Measurements from ENCODE around the gene MXD1. TPM values are rescaled to one million over a fixed set of nuclear protein-coding genes. Genes with fewer than 3 reads are reported as not detected.

The MXD1 gene
- total and polyA plus RNA-seq, 2 donors (not counting 3 experiments of a cell fraction or from before 2014, with no cell fraction given), result 6.7 to 10.6 TPM

- H3K9me1 ChIP-seq (replicated peaks; ENCODE audit: control insufficient read depth, extremely low read depth, insufficient read depth, low read length), result no peaks in the 10 kb centered on the region
- H3K27me3 ChIP-seq (ENCODE audit: control insufficient read depth in 2 of 2, insufficient read depth in 2 of 2, low read length in 2 of 2), result peaks cover 9 to 18% of the 10 kb centered on the region in 2 experiments
- no peak within 1 kb of the TSS for H2AFZ ChIP-seq (ENCODE audit: low read depth, low read length)
- H4K20me1 ChIP-seq (replicated peaks; ENCODE audit: control insufficient read depth, extremely low read depth, insufficient read depth, low read length), result no peaks in the 10 kb centered on the region
- dilution Hi-C loops (cut with MboI; ENCODE audit: extremely low pct_ligation_motif_present, low sequenced_read_pairs) (no loop called here), intact Hi-C loops (cut with micrococcal nuclease) (no loop called here)
- FAIRE-seq (no peak), DNase-seq (ENCODE audit: low read depth, low spot score) (no peak)
- H3K4me3 ChIP-seq (replicated peaks in 1 of 3; ENCODE audit: insufficient read depth in 1 of 3, low read depth in 1 of 3, low read length in 3 of 3), result no peak within 1 kb of the TSS
- ChIA-PET POLR2A (no interaction called here), CTCF (no interaction called here)
- BruUV-seq (replicated peaks), result no TSS peak
- no peak within 1 kb of the TSS for H3K9ac ChIP-seq (replicated peaks; ENCODE audit: extremely low read depth, insufficient read depth, low read length)
- H3K9me3 ChIP-seq (replicated peaks; ENCODE audit: control insufficient read depth, insufficient read depth, low read length), result no peaks in the 10 kb centered on the region
- H3K27ac ChIP-seq (ENCODE audit: insufficient read depth, low read depth, low read length), result no peak within 1 kb of the TSS
- no peak within 1 kb of the TSS for H3K4me2 ChIP-seq (ENCODE audit: insufficient read depth, low read length)
- TF ChIP-seq, protein P1, sequence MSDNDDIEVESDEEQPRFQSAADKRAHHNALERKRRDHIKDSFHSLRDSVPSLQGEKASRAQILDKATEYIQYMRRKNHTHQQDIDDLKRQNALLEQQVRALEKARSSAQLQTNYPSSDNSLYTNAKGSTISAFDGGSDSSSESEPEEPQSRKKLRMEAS (IDR thresholded peaks at IDR 0.05; ENCODE audit: insufficient read depth, insufficient read length), result no peak
- TF ChIP-seq CTCF (IDR thresholded peaks at IDR 0.05; ENCODE audit: extremely low read depth in 1 of 2, insufficient read depth in 1 of 2, low read depth in 1 of 2, low read length in 2 of 2) (no peak), MYC (IDR thresholded peaks at IDR 0.05; ENCODE audit: low read depth, low read length) (no peak), FOS (IDR thresholded peaks at IDR 0.05; ENCODE audit: borderline replicate concordance, insufficient read depth, low read length) (no peak), POLR2AphosphoS5 (IDR thresholded peaks at IDR 0.05; ENCODE audit: insufficient read depth, low read depth, low read length) (no peak), GATA2 (IDR thresholded peaks at IDR 0.05; ENCODE audit: insufficient read depth, insufficient read length, low read depth, low read length) (no peak), EZH2 (IDR thresholded peaks at IDR 0.05; ENCODE audit: borderline replicate concordance, low read depth, low read length, severe bottlenecking) (no peak), JUN (IDR thresholded peaks at IDR 0.05; ENCODE audit: borderline replicate concordance, insufficient read depth, insufficient read length, low read depth) (no peak), POLR2A (IDR thresholded peaks at IDR 0.05; ENCODE audit: low read depth, low read length) (no peak)
- H3K79me2 ChIP-seq (ENCODE audit: control insufficient read depth, insufficient read depth, low read length), result no peaks in the 10 kb centered on the region
- H3K4me1 ChIP-seq (ENCODE audit: control insufficient read depth, extremely low read depth, insufficient read depth, low read length), result no peaks in the 10 kb centered on the region
- no peaks in the 10 kb centered on the region for H3K36me3 ChIP-seq (ENCODE audit: control insufficient read depth in 2 of 2, extremely low read depth in 1 of 2, insufficient read depth in 2 of 2, low read length in 2 of 2)
Observed at GRCh38 chr2:69961496-69961895, 46.6 kb downstream of the MXD1 start, which contains the start of gene ASPRV1. TSS of gene ASPRV1 (minus strand) at chr2:69961631. CDS start at chr2:69961436, 195 bp downstream.

Measured in endothelial cell of umbilical vein (primary cell).